GM18505 (cell line): Measurements from ENCODE around the gene NUTM2E.
"Not testable (repeated sequence)": the region's sequence is repeated elsewhere in the genome, so short reads cannot be mapped to it uniquely, and the experiment has no call there.

ENCODE experiments used
- ATAC-seq: cut with Tn5 transposase; IDR thresholded peaks from one replicate; pipeline ENCODE4 v1.9.1; 2021; ENCODE audit not compliant: unreplicated experiment

NUTM2E gene

DNA sequence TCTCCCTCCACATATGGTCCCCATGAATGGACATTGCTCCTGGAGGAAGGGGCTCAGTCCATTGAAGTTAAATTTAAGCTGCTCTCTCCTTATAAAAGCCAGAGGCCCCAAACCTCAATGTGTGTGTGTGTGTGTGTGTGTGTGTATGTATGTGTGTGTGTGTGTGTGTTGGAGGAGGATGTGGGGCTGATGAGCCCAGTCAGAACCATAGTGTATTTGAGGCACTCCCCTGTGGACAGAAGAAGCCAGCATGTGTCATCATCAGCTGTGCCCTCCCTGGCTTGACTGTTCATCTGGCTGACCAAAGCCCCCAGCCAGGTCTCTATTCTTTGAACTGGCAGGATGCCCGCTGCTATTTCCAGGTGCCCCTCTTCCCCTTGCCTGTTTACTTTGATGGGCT is 35.7 kb downstream of the NUTM2E start:
- not testable (repeated sequence) for ATAC-seq

DNA sequence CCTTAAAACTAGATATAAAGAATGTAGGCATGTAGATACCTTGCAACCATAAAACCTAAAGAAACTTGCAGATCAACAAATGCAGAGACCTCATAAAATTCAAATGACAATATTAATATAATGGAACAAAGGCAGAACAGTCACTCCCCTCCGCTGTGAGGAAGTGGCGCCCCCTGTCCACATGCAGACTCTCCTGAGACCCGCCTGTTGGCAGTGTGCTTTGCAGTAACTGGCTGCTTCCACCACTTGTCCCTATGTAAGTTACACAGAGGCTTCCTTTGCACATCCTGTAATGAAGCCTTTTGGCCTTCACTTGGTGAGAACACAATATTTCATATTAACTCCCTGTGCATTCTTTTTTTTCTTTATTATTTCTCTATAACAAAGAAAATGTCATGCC is 36.3 kb downstream of the NUTM2E start:
- not testable (repeated sequence) for ATAC-seq

DNA sequence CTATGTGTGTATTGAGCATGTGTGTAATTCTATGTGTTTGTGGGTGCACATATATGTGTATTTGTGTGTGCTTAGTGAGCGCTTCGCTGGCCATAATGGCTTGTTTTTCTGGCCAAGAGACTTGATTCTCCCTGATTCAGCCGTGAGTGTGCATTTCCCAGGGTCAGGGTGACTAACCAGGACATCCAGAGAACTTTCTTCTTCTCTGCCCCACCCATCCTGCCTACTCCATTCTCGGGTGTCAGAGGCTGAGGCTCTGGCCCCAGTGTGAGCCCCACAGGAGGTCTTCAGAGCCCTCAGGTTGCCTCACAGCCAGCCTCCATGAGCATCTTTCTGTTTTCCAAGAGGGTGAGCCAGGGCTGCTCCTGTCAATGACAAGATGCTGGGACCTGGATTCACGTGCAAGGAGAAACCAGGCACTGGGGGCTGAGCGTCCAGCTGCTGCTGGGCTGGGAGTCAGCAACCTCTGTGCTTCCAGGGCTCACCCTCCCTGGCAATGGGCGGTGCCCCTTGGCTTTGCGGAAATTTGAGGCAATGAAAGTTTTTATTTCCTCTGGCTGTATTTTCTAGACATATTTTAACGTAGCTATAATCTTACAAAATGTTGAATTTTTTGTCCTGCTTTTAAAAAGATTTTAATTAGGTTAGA is 40.5 kb downstream of the NUTM2E start:
- ATAC-seq = not testable (repeated sequence)

DNA sequence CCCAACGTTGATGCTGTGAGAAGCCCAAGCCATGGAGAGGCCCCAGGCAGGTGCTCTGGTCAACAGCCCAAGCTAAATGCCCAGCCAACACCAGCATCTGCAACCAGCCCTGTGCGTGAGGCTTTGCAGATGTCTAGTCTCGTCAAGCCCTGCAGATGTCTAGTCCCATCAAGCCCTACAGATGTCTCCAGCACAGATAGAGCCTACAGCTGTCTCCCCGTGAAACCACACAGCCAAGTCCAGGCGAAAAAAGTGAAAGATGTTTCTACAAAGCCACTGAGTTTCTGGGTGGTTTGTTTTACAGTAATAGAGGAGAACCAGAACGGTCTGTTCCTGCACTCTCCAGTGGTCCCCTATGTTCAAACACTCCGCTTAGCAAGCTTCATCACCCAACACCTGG is 41.5 kb downstream of the NUTM2E start:
- ATAC-seq = not testable (repeated sequence)

DNA sequence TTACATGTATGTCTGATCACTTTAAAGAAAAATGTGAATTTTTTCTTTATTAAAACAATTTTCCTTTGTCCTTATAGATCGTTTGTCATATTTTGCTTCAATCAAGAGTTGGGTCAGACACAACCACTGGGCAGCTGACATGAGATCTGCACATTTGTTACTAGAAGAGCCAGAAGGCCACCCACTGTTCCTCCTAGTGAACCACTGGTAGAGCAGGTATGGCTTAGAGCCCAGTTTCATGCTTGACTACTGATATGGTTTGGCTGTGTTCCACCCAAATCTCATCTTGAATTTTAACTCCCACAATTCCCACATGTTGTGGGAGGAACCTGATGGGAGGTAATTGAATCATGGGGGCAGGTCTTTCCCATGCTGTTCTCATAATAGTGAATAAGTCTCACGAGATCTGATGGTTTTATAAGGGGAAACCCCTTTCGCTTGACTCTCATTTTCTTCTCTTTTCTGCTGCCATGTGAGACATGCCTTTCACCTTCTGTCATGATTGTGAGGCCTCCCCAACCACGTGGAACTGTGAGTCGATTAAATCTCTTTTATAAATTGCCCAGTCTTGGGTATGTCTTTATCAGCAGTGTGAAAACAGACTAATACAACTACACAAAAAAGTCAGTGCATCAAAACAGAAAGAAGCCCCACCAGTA is 43.0 kb downstream of the NUTM2E start:
- ATAC-seq = not testable (repeated sequence)

DNA sequence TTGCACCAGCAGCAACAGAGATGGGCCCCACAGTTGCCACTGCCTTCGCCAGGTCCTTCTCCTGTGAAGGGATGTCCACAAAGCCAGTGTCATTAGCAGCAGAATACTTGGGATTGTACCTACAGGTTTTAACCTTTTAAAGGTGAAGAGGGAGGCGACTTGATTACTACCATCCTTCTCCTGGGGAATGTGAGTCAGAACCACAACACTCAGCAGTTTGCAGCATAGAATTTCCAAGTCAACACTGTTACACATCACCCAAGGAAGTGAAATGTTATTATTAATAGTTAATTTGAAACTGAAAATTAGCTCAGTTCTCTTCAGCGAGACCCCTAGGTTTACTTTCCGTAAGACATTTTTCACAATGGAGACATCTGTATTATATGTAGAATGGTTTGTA is 45.2 kb downstream of the NUTM2E start:
- ATAC-seq = not testable (repeated sequence)
